GM10266 (cell line): ENCODE results near the gene FXYD7.
"Not testable (repeated sequence)": the region's sequence is repeated elsewhere in the genome, so short reads cannot be mapped to it uniquely, and the experiment has no call there.

Experiments
- DNase-seq: peaks from one replicate; pipeline ENCODE4 v3.0.0; 2012; ENCODE audit errors: extremely low spot score
- CTCF ChIP-seq: IDR thresholded peaks from 2 replicates; pipeline ENCODE4 v1.5.1; 2012; ENCODE audit warnings: mild to moderate bottlenecking, low read depth; ENCODE audit not compliant: control insufficient read depth, insufficient read depth; ENCODE audit errors: missing control alignments

FXYD7 gene

GRCh38 chr19:35099155-35099896, 43.7 kb upstream of the FXYD7 start:
- no peak for DNase-seq
- no peak for TF ChIP-seq CTCF

DNA sequence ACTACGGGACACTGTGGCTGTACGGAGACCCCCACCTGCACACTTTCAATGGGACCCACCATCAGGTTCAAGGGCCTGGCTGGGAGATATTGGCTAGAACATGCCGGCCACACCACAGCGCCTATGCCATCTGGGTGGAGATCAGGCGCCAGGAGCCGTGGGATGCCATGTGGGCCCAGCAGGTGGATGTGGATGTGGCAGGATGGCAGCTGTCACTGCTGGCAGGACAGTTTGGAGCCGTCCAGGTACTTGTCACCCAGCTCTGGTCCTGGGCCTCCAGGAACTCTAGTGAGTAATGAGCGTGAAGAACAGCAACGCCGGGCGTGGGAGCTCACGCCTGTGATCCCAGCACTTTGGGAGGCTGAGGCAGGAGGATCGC, 43.2 kb upstream of the FXYD7 start:
- TF ChIP-seq CTCF, result no peak
- DNase-seq, result no peak

- DNase-seq, result no peak
- TF ChIP-seq CTCF, result no peak
These were observed 42.2 kb upstream of the FXYD7 start for GRCh38 chr19:35100588-35101533.

GRCh38 chr19:35101949-35102348, 41.1 kb upstream of the FXYD7 start:
- DNase-seq, result not testable (repeated sequence)

GRCh38 chr19:35103614-35104013, 39.4 kb upstream of the FXYD7 start:
- DNase-seq, result not testable (repeated sequence)

DNA sequence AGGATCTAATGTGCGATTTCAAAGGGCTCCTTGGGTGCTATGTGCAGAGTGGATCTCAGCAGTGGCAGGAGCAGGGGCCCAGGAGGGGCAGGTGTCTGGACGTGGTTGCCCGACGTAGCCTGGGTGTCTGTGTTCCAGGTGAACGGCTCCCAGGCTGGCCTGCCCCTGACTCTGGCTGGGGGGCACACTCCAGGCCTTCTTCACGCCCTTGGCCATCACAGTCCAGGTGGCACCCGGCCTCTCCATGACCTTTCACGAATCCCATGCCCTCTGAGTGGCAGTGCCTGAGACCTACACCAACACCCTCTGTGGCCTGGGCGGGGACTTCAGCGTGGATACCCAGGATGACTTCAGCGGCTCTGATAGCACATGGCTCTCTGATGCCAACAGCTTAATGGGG, 38.7 kb upstream of the FXYD7 start:
- TF ChIP-seq CTCF, result no peak
- no peak for DNase-seq

- TF ChIP-seq CTCF, result no peak
- no peak for DNase-seq
These were observed 38.0 kb upstream of the FXYD7 start for GRCh38 chr19:35105047-35105410.
